Neural cell (in vitro differentiated cells): ENCODE measurements around the gene RNF225. TPM values are rescaled to one million over a fixed set of nuclear protein-coding genes. Genes with fewer than 3 reads are reported as not detected.

Source experiments
- H2AFZ ChIP-seq: fragments of 200-600, 300-800 bp; sonication (generic), shearing (Covaris generic); 2 replicates; pipeline ENCODE4 v1.6.0; 2014; ENCODE audit warnings: low read depth, mild to moderate bottlenecking, antibody characterized with exemption, low read length, moderate library complexity
- H3F3A ChIP-seq: fragments of 200-600 bp; shearing (Covaris generic); 2 replicates; pipeline ENCODE4 v1.6.1; 2016; ENCODE audit warnings: mild to moderate bottlenecking, moderate library complexity, mixed read lengths, antibody characterized with exemption, low read length; ENCODE audit not compliant: insufficient read depth, poor library complexity, severe bottlenecking
- H3K27ac ChIP-seq: fragments of 200-600, 300-800 bp; sonication (generic), shearing (Covaris generic); 2 replicates; pipeline ENCODE4 v1.5.1; 2014; ENCODE audit warnings: mild to moderate bottlenecking, low read length, moderate library complexity
- H3K27me3 ChIP-seq: fragments of 300-800, 200-600 bp; sonication (generic), shearing (Covaris generic); 2 replicates; pipeline ENCODE4 v1.6.0; 2014; ENCODE audit warnings: mild to moderate bottlenecking, low read depth, low read length, moderate library complexity; ENCODE audit not compliant: insufficient read depth
- H3K36me3 ChIP-seq: fragments of 300-800, 200-600 bp; sonication (generic), shearing (Covaris generic); 2 replicates; pipeline ENCODE4 v1.5.1; 2014; ENCODE audit warnings: mild to moderate bottlenecking, antibody characterized with exemption, low read length, moderate library complexity; ENCODE audit not compliant: insufficient read depth
- H3K4me2 ChIP-seq: fragments of 300-800, 200-600 bp; sonication (generic), shearing (Covaris generic); 2 replicates; pipeline ENCODE4 v1.6.0; 2014; ENCODE audit warnings: mild to moderate bottlenecking, low read length
- H3K4me3 ChIP-seq: fragments of 300-800, 200-600 bp; sonication (generic), shearing (Covaris generic); 2 replicates; pipeline ENCODE4 v1.5.1; 2014; ENCODE audit warnings: mild to moderate bottlenecking, low read length, moderate library complexity
- H3K79me2 ChIP-seq: fragments of 200-600 bp; shearing (Covaris generic); replicated peaks from 2 replicates; pipeline ENCODE4 v1.6.0; 2014; ENCODE audit warnings: mild to moderate bottlenecking, low read length, moderate library complexity; ENCODE audit not compliant: insufficient read depth
- H3K9ac ChIP-seq: fragments of 300-800, 200-600 bp; sonication (generic), shearing (Covaris generic); 2 replicates; pipeline ENCODE4 v1.6.1; 2016; ENCODE audit warnings: mild to moderate bottlenecking, low read length, mixed read lengths
- H3K9me2 ChIP-seq: fragments of 200-600 bp; shearing (Covaris generic); 2 replicates; pipeline ENCODE4 v1.6.1; 2016; ENCODE audit warnings: mild to moderate bottlenecking, low read length, mixed read lengths; ENCODE audit not compliant: insufficient read depth
- H3K9me3 ChIP-seq: fragments of 200-600, 300-800 bp; sonication (generic), shearing (Covaris generic); 2 replicates; pipeline ENCODE4 v1.6.1; 2016; ENCODE audit warnings: mild to moderate bottlenecking, mixed run types, low read length, moderate library complexity, mixed read lengths
- H4K20me1 ChIP-seq: fragments of 200-600 bp; shearing (Covaris generic); 2 replicates; pipeline ENCODE4 v1.6.1; 2016; ENCODE audit warnings: mild to moderate bottlenecking, mixed run types; ENCODE audit not compliant: insufficient read depth
- EP300 ChIP-seq: fragments of 450-650 bp; conservative IDR thresholded peaks from 2 replicates; pipeline ENCODE4 v1.6.1; 2014; ENCODE audit warnings: antibody characterized with exemption, mild to moderate bottlenecking, moderate library complexity; ENCODE audit not compliant: poor library complexity, severe bottlenecking
- EZH2 ChIP-seq: fragments of 200-600, 300-800 bp; shearing (Covaris generic), sonication (generic); IDR thresholded peaks from 2 replicates; pipeline ENCODE4 v1.6.1; 2014; ENCODE audit warnings: antibody characterized with exemption, low read length, borderline replicate concordance, mild to moderate bottlenecking; ENCODE audit not compliant: insufficient read depth, poor library complexity, severe bottlenecking
- MXI1 ChIP-seq: fragments of 450-650 bp; conservative IDR thresholded peaks from 2 replicates; pipeline ENCODE4 v1.6.1; 2014; ENCODE audit warnings: antibody characterized with exemption, mild to moderate bottlenecking; ENCODE audit not compliant: poor library complexity, severe bottlenecking
- POLR2AphosphoS5 ChIP-seq: IDR thresholded peaks from 2 replicates; pipeline ENCODE4 v1.6.1; 2012
- RAD21 ChIP-seq: fragments of 450-650 bp; conservative IDR thresholded peaks from 2 replicates; pipeline ENCODE4 v1.6.1; 2014; ENCODE audit warnings: antibody characterized with exemption, mild to moderate bottlenecking, moderate library complexity
- SMC3 ChIP-seq: fragments of 450-650 bp; conservative IDR thresholded peaks from 2 replicates; pipeline ENCODE4 v1.6.1; 2014; ENCODE audit warnings: antibody characterized with exemption, mild to moderate bottlenecking, moderate library complexity; ENCODE audit not compliant: poor library complexity
- TAF1 ChIP-seq: IDR thresholded peaks from 2 replicates; pipeline ENCODE4 v1.6.1; 2012; ENCODE audit warnings: low read depth
- polyA plus RNA-seq: library from polyadenylated mRNA; depleted of rRNA; stranded (reverse); fragments of >200 nt; gene quantifications from 2 replicates; pipeline ENCODE4 v1.2.3, GENCODE V29; 2014
- TF ChIP-seq, protein P1 (sequence below): fragments of 450-650 bp; IDR thresholded peaks from 2 replicates; pipeline ENCODE4 v1.5.1; 2014; ENCODE audit warnings: antibody characterized with exemption, mild to moderate bottlenecking, moderate library complexity; ENCODE audit not compliant: poor library complexity, severe bottlenecking
- TF ChIP-seq, protein P2 (sequence below): IDR thresholded peaks from 2 replicates; pipeline ENCODE4 v1.6.1; 2012; ENCODE audit warnings: borderline replicate concordance

The RNF225 gene
- polyA plus RNA-seq, 1 donor from 2014 or later: not detected

DNA sequence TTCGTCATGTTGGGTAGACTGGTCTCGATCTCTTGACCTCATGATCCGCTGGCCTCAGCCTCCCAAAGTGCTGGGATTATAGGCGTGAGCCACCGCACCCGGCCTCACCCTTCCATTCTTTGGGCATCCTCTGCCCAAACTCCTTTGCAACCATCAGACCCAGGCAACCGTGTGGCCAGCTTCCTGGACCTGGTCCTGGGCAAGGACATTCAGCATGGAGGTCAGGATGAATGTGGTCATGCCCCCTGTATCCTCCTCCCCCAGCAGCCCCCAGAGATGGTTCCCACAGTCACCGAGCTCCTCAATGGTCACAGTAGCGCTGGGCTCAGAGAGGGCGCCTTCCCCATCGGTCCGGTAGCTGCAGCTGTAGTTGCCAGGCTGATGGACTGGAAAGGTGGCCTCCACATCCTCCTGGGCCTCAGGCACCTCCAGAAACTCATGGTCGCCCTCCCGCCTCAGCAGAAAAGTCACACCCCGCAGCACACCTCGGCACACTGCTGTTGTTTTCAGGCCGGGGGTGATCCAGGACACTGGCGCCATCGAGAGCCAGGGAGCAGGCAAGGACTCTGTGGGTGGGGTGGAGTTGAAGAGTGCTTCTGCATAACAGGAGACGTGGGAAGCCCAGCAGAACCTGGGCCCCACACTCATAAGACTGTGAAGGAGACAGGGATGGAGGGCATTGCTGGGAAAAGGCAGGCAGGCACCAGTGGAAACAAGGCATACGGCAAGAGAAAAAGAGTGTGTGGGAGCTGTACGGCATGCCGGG is 43.3 kb upstream of the RNF225 start:
- H3K36me3 ChIP-seq: no peaks in the 10 kb centered on the region
- H3K9ac ChIP-seq: no peak overlapping the region
- no peaks in the 10 kb centered on the region for H4K20me1 ChIP-seq
- no peak overlapping the region for H2AFZ ChIP-seq
- TF ChIP-seq, protein P1, sequence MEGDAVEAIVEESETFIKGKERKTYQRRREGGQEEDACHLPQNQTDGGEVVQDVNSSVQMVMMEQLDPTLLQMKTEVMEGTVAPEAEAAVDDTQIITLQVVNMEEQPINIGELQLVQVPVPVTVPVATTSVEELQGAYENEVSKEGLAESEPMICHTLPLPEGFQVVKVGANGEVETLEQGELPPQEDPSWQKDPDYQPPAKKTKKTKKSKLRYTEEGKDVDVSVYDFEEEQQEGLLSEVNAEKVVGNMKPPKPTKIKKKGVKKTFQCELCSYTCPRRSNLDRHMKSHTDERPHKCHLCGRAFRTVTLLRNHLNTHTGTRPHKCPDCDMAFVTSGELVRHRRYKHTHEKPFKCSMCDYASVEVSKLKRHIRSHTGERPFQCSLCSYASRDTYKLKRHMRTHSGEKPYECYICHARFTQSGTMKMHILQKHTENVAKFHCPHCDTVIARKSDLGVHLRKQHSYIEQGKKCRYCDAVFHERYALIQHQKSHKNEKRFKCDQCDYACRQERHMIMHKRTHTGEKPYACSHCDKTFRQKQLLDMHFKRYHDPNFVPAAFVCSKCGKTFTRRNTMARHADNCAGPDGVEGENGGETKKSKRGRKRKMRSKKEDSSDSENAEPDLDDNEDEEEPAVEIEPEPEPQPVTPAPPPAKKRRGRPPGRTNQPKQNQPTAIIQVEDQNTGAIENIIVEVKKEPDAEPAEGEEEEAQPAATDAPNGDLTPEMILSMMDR: no peak
- TF ChIP-seq RAD21 (no peak), SMC3 (no peak), EP300 (no peak), EZH2 (no peak), TAF1 (no peak), POLR2AphosphoS5 (no peak), MXI1 (no peak)
- TF ChIP-seq, protein P2, sequence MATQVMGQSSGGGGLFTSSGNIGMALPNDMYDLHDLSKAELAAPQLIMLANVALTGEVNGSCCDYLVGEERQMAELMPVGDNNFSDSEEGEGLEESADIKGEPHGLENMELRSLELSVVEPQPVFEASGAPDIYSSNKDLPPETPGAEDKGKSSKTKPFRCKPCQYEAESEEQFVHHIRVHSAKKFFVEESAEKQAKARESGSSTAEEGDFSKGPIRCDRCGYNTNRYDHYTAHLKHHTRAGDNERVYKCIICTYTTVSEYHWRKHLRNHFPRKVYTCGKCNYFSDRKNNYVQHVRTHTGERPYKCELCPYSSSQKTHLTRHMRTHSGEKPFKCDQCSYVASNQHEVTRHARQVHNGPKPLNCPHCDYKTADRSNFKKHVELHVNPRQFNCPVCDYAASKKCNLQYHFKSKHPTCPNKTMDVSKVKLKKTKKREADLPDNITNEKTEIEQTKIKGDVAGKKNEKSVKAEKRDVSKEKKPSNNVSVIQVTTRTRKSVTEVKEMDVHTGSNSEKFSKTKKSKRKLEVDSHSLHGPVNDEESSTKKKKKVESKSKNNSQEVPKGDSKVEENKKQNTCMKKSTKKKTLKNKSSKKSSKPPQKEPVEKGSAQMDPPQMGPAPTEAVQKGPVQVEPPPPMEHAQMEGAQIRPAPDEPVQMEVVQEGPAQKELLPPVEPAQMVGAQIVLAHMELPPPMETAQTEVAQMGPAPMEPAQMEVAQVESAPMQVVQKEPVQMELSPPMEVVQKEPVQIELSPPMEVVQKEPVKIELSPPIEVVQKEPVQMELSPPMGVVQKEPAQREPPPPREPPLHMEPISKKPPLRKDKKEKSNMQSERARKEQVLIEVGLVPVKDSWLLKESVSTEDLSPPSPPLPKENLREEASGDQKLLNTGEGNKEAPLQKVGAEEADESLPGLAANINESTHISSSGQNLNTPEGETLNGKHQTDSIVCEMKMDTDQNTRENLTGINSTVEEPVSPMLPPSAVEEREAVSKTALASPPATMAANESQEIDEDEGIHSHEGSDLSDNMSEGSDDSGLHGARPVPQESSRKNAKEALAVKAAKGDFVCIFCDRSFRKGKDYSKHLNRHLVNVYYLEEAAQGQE: no peak
- H3K9me2 ChIP-seq: no peaks in the 10 kb centered on the region
- H3K9me3 ChIP-seq: no peaks in the 10 kb centered on the region
- H3K27ac ChIP-seq: no peak overlapping the region
- H3K4me3 ChIP-seq: no peak overlapping the region
- H3K79me2 ChIP-seq: peaks cover 5% of the 10 kb centered on the region
- no peak overlapping the region for H3K4me2 ChIP-seq
- H3K27me3 ChIP-seq: no peaks in the 10 kb centered on the region
- no peaks in the 10 kb centered on the region for H3F3A ChIP-seq

DNA sequence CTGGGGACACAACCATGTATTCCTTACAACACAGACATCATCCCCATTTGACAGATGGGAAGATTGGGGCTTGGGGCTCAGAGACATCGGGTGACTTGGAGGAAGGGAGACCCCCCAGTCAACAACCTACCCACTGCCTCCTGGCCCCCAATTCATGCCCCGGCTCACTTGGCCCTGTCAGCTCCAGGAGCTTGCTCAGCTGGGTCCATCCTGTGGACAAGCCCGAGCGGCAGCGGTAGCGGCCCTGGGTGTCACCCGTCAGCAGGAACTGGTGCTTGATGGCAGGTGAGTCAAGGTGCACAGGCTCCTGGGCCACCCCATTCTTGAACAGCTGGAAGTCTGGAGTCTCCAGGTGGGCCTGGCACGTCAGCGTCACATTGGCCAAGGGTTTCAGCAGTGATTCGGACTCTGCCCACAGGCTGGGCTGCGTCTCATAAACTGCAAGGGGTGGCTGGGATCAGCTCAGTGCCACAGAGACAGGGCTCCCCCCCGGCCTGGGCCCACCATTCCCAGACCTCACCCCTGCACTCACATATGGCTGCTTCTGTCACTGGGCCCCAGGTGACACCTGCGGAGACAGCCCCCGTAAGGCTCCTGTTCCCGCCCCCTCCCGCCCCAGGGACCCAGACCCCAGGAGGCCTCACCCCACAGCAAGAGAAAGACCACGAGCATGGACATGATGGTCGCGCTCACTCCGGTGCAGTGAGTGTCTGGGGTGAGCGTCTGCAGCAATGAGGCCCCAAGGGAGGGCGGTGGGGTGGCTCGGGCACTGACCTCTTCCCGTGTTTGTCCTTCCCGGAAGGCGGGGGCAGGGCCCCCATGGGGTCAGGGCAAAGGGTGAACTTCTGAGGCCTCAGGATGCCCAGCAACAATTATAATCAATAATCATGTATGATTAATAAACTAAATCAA is 42.4 kb upstream of the RNF225 start, which contains the start of gene A1BG:
Gene A1BG (minus strand): TSS at position 733 of the 912 bp plus-strand sequence. CDS start 55 bp downstream, at position 678.
- no peak within 1 kb of the TSS for H2AFZ ChIP-seq
- H3F3A ChIP-seq: no peaks in the 10 kb centered on the region
- no peak within 1 kb of the TSS for H3K4me3 ChIP-seq
- no peaks in the 10 kb centered on the region for H4K20me1 ChIP-seq
- no peak within 1 kb of the TSS for H3K27ac ChIP-seq
- no peaks in the 10 kb centered on the region for H3K9me3 ChIP-seq
- no peak for TF ChIP-seq TAF1
- TF ChIP-seq RAD21: no peak
- TF ChIP-seq, protein P1: no peak
- TF ChIP-seq EP300: no peak
- TF ChIP-seq SMC3: no peak
- no peak for TF ChIP-seq POLR2AphosphoS5
- TF ChIP-seq, protein P2: no peak
- H3K79me2 ChIP-seq: peaks cover 5% of the 10 kb centered on the region
- H3K9me2 ChIP-seq: no peaks in the 10 kb centered on the region
- H3K9ac ChIP-seq: no peak within 1 kb of the TSS
- H3K27me3 ChIP-seq: no peaks in the 10 kb centered on the region
- no peak within 1 kb of the TSS for H3K4me2 ChIP-seq
- no peaks in the 10 kb centered on the region for H3K36me3 ChIP-seq
